ENCODE data around the gene AARS2. TPM values are rescaled to one million over a fixed set of nuclear protein-coding genes. Genes with fewer than 3 reads are reported as not detected.

The AARS2 gene
- total RNA-seq, 2 donors from 2014 or later, result 7.3 to 19.7 TPM

- ATAC-seq (no peak), DNase-seq (ENCODE audit: low spot score in 2 of 2) (no peak)
- no peak overlapping the region for H3K27ac Mint-ChIP-seq
- peaks cover 0 to 1% of the 10 kb centered on the region in 2 donors for H3K36me3 Mint-ChIP-seq
- no peaks in the 10 kb centered on the region for H3K9me3 Mint-ChIP-seq
Observed at GRCh38 chr6:44294832-44295791, 18.0 kb downstream of the AARS2 start.

- Mint-ChIP-seq H3K36me3 (no peaks in the 10 kb centered on the region), H3K9me3 (no peaks in the 10 kb centered on the region), H3K27ac (no peak overlapping the region)
- ATAC-seq (peak in 1 of 2 donors; percentile 42), DNase-seq (ENCODE audit: low spot score in 2 of 2) (no peak)
Observed at GRCh38 chr6:44292661-44293365, 20.3 kb downstream of the AARS2 start.

- no peak for DNase-seq (ENCODE audit: low spot score in 2 of 2)
- Mint-ChIP-seq H3K9me3 (no peaks in the 10 kb centered on the region), H3K36me3 (no peaks in the 10 kb centered on the region), H3K27ac (no peak overlapping the region)
- ATAC-seq, result peak in 1 of 2 donors; percentile 21
Observed at GRCh38 chr6:44291841-44292240, 21.3 kb downstream of the AARS2 start.

- H3K9me3 Mint-ChIP-seq, result no peaks in the 10 kb centered on the region
- ATAC-seq, result no peak
Observed at GRCh38 chr6:44289726-44290260, 23.4 kb downstream of the AARS2 start.

GRCh38 chr6:44286747-44287146 lies 26.4 kb downstream of the AARS2 start:
- ATAC-seq (no peak), DNase-seq (ENCODE audit: low spot score in 2 of 2) (no peak)
- Mint-ChIP-seq H3K9me3 (no peaks in the 10 kb centered on the region), H3K27ac (no peak overlapping the region), H3K36me3 (no peaks in the 10 kb centered on the region)

More at GRCh38 chr6:44289726-44290260, 23.4 kb downstream of the AARS2 start:
- DNase-seq (ENCODE audit: low spot score in 2 of 2), result no peak
- Mint-ChIP-seq H3K27ac (no peak overlapping the region), H3K36me3 (no peaks in the 10 kb centered on the region)

- Mint-ChIP-seq H3K27ac (no peak overlapping the region), H3K36me3 (no peaks in the 10 kb centered on the region), H3K9me3 (no peaks in the 10 kb centered on the region)
- no peak for DNase-seq (ENCODE audit: low spot score in 2 of 2)
- no peak for ATAC-seq
Observed at GRCh38 chr6:44286285-44286565, 26.9 kb downstream of the AARS2 start.

GRCh38 chr6:44285552-44286284 lies 27.4 kb downstream of the AARS2 start:
- DNase-seq (ENCODE audit: low spot score in 2 of 2) (no peak), ATAC-seq (no peak)
- Mint-ChIP-seq H3K27ac (no peak overlapping the region), H3K9me3 (no peaks in the 10 kb centered on the region), H3K36me3 (no peaks in the 10 kb centered on the region)

- H3K36me3 Mint-ChIP-seq, result no peaks in the 10 kb centered on the region
- no peak for DNase-seq (ENCODE audit: low spot score in 2 of 2)
Observed at GRCh38 chr6:44284867-44285266, 28.3 kb downstream of the AARS2 start.

GRCh38 chr6:44284121-44284520 lies 29.0 kb downstream of the AARS2 start:
- ATAC-seq (no peak), DNase-seq (ENCODE audit: low spot score in 2 of 2) (no peak)
- Mint-ChIP-seq H3K36me3 (no peaks in the 10 kb centered on the region), H3K9me3 (no peaks in the 10 kb centered on the region), H3K27ac (no peak overlapping the region)

More at GRCh38 chr6:44284867-44285266, 28.3 kb downstream of the AARS2 start:
- Mint-ChIP-seq H3K27ac (no peak overlapping the region), H3K9me3 (no peaks in the 10 kb centered on the region)
- no peak for ATAC-seq

- Mint-ChIP-seq H3K36me3 (no peaks in the 10 kb centered on the region), H3K27ac (no peak overlapping the region), H3K9me3 (no peaks in the 10 kb centered on the region)
- ATAC-seq (no peak), DNase-seq (ENCODE audit: low spot score in 2 of 2) (no peak)
Observed at GRCh38 chr6:44278774-44279697, 34.1 kb downstream of the AARS2 start.

- Mint-ChIP-seq H3K9me3 (no peaks in the 10 kb centered on the region), H3K27ac (no peak overlapping the region), H3K36me3 (no peaks in the 10 kb centered on the region)
- no peak for DNase-seq (ENCODE audit: low spot score in 2 of 2)
- ATAC-seq, result no peak
Observed at GRCh38 chr6:44278315-44278714, 34.8 kb downstream of the AARS2 start.

- DNase-seq (ENCODE audit: low spot score in 2 of 2), result no peak
- Mint-ChIP-seq H3K9me3 (no peaks in the 10 kb centered on the region), H3K27ac (no peak overlapping the region), H3K36me3 (no peaks in the 10 kb centered on the region)
- ATAC-seq, result no peak
Observed at GRCh38 chr6:44277763-44278162, 35.4 kb downstream of the AARS2 start.

GRCh38 chr6:44276667-44277640 lies 36.2 kb downstream of the AARS2 start:
- DNase-seq (ENCODE audit: low spot score in 2 of 2) (no peak), ATAC-seq (no peak)
- Mint-ChIP-seq H3K36me3 (no peaks in the 10 kb centered on the region), H3K9me3 (no peaks in the 10 kb centered on the region), H3K27ac (no peak overlapping the region)

- H3K27ac Mint-ChIP-seq, result no peak overlapping the region
- no peak for DNase-seq (ENCODE audit: low spot score in 2 of 2)
Observed at GRCh38 chr6:44275749-44276648, 37.1 kb downstream of the AARS2 start.

More at GRCh38 chr6:44275749-44276648, 37.1 kb downstream of the AARS2 start:
- no peaks in the 10 kb centered on the region for H3K36me3 Mint-ChIP-seq
- no peaks in the 10 kb centered on the region for H3K9me3 Mint-ChIP-seq
- peak; percentile 18 to 66 for ATAC-seq

Data from activated naive CD4-positive, alpha-beta T cell treated with anti-CD3 and anti-CD28 coated beads, Interleukin-2, amount 50 U/mL, for 72 hours (primary cell).